GM12892 (cell line): ENCODE measurements around the gene SIAE.

Experiments used
- POLR2A ChIP-seq: IDR thresholded peaks from 2 replicates; pipeline ENCODE4 v1.6.1; 2011; ENCODE audit warnings: low read depth, low read length, control low read depth
- POLR2AphosphoS5 ChIP-seq: IDR thresholded peaks from 2 replicates; pipeline ENCODE4 v1.6.1; 2011; ENCODE audit warnings: low read depth, low read length, control low read depth
- TAF1 ChIP-seq: IDR thresholded peaks from 2 replicates; pipeline ENCODE4 v1.6.1; 2011; ENCODE audit warnings: low read depth, mild to moderate bottlenecking, control low read depth, low read length, borderline replicate concordance

- TF ChIP-seq POLR2A (no peak), POLR2AphosphoS5 (no peak), TAF1 (no peak)
These were observed 60.8 kb downstream of the SIAE start for GRCh38 chr11:124612567-124613246.
